HepG2 (cell line): Measurements from ENCODE around the gene STEAP3. TPM values are rescaled to one million over a fixed set of nuclear protein-coding genes. Genes with fewer than 3 reads are reported as not detected.

Experiments used
- ATAC-seq: fragments of 200-7000 bp; cut with Tn5 transposase; 3 replicates; pipeline ENCODE4 v1.9.1; 2020; ENCODE audit warnings: mild to moderate bottlenecking, moderate library complexity
- BruUV-seq: library from RNA; stranded (reverse); fragments of 400-500 nt; replicated peaks from 2 replicates; lab custom pipeline; 2021; lab: Mats Ljungman, UMichigan
- CTCF ChIA-PET: fragments of 300-600 bp; formaldehyde crosslinking; extraction: SDS; loops from one replicate; lab custom pipeline; 2021; ENCODE audit warnings: low total read pairs, inconsistent platforms, low intra/inter-chr PET ratio; lab: Yijun Ruan, JAX
- POLR2A ChIA-PET: fragments of 350-600 bp; sonication (Branson Sonifier 250); formaldehyde crosslinking; loops from one replicate; lab custom pipeline; 2020; ENCODE audit warnings: antibody characterized with exemption, inconsistent platforms; lab: Yijun Ruan, JAX
- DNase-seq: peaks from one replicate; pipeline ENCODE4 v3.0.0-alpha.2; 2015; ENCODE audit warnings: low spot score
- FAIRE-seq: peaks from 3 replicates; lab custom pipeline; 2011; peaks lifted over from hg19 to GRCh38; lab: Jason Lieb, UNC
- H2AFZ ChIP-seq: one replicate; pipeline ENCODE4 v1.6.1; 2011; ENCODE audit warnings: low read length, inconsistent platforms
- H3K27ac ChIP-seq: fragments of 300-600 bp; 3 replicates; pipeline ENCODE4 v1.8.0; 2011; ENCODE audit warnings: mixed run types, mild to moderate bottlenecking, mixed read lengths, low read length, inconsistent platforms; ENCODE audit not compliant: insufficient read depth; ENCODE audit errors: extremely low read length
- H3K27me3 ChIP-seq, 2 experiments: fragments of 200-600 bp in 1 of 2; 2 replicates in 1 of 2; 3 replicates in 1 of 2; pipeline versions ENCODE4 v1.6.0 to v1.8.0; 2011; ENCODE audit warnings: low read length in 2 of 2, mild to moderate bottlenecking in 2 of 2, moderate library complexity in 2 of 2, inconsistent platforms in 1 of 2; ENCODE audit not compliant: insufficient read depth in 2 of 2, control insufficient read depth in 1 of 2
- H3K36me3 ChIP-seq, 2 experiments: fragments of 200-600 bp in 1 of 2; replicated peaks in 1 of 2; 2 replicates in 1 of 2; 3 replicates in 1 of 2; pipeline versions ENCODE4 v1.5.1 to v1.8.0; 2011; ENCODE audit warnings: low read length in 2 of 2, inconsistent platforms in 1 of 2; ENCODE audit not compliant: insufficient read depth in 2 of 2, control insufficient read depth in 1 of 2
- H3K4me1 ChIP-seq: 2 replicates; pipeline ENCODE4 v1.5.1; 2012; ENCODE audit warnings: low read length, inconsistent platforms; ENCODE audit not compliant: insufficient read depth
- H3K4me2 ChIP-seq: 2 replicates; pipeline ENCODE4 v1.6.0; 2011; ENCODE audit warnings: low read depth, low read length, inconsistent platforms
- H3K4me3 ChIP-seq, 3 experiments: fragments of 200-600 bp in 1 of 3; sonication (generic), shearing (Covaris generic) in 1 of 3; replicated peaks in 1 of 3; 2 replicates each; pipeline ENCODE4 v1.5.1; 2011 to 2016; ENCODE audit warnings: low read length in 3 of 3, inconsistent platforms in 2 of 3, low read depth in 2 of 3, mild to moderate bottlenecking in 2 of 3, control low read depth in 1 of 3, mixed read lengths in 1 of 3; ENCODE audit not compliant: insufficient read depth in 1 of 3
- H3K79me2 ChIP-seq: one replicate; pipeline ENCODE4 v1.6.1; 2011; ENCODE audit warnings: low read length, inconsistent platforms; ENCODE audit not compliant: insufficient read depth
- H3K9ac ChIP-seq: 2 replicates; pipeline ENCODE4 v1.6.0; 2011; ENCODE audit warnings: mild to moderate bottlenecking, low read depth, low read length, inconsistent platforms; ENCODE audit not compliant: insufficient read depth
- H3K9me3 ChIP-seq: 2 replicates; pipeline ENCODE4 v1.5.1; 2012; ENCODE audit warnings: mild to moderate bottlenecking, low read length
- H4K20me1 ChIP-seq: 2 replicates; pipeline ENCODE4 v1.6.0; 2011; ENCODE audit warnings: inconsistent platforms, mild to moderate bottlenecking, low read length, moderate library complexity; ENCODE audit not compliant: insufficient read depth
- CCDC6 ChIP-seq: sonication (generic); formaldehyde crosslinking; IDR thresholded peaks from 2 replicates; pipeline ENCODE4 v1.8.1; 2022; ENCODE audit warnings: mild to moderate bottlenecking, missing genetic modification reagents, moderate library complexity
- DNMT3B ChIP-seq: conservative IDR thresholded peaks from 2 replicates; pipeline ENCODE4 v1.6.1; 2016; ENCODE audit warnings: missing biosample characterization, control low read depth
- FOXO1 ChIP-seq: sonication (generic); formaldehyde crosslinking; IDR thresholded peaks from 2 replicates; pipeline ENCODE4 v1.4.0; 2020; ENCODE audit warnings: missing genetic modification reagents
- GPN1 ChIP-seq: sonication (generic); formaldehyde crosslinking; IDR thresholded peaks from 2 replicates; pipeline ENCODE4 v1.5.1; 2020; ENCODE audit warnings: missing genetic modification reagents, borderline replicate concordance
- HNF4A ChIP-seq: sonication (generic); formaldehyde crosslinking; IDR thresholded peaks from 2 replicates; pipeline ENCODE4 v1.4.0; 2020; ENCODE audit warnings: missing genetic modification reagents
- KLF9 ChIP-seq: IDR thresholded peaks from 2 replicates; pipeline ENCODE4 v1.6.1; 2016; ENCODE audit warnings: low read depth
- MBD4 ChIP-seq: IDR thresholded peaks from 2 replicates; pipeline ENCODE4 v1.6.1; 2012; ENCODE audit warnings: low read length, inconsistent platforms, borderline replicate concordance
- RXRA ChIP-seq: sonication (generic); formaldehyde crosslinking; IDR thresholded peaks from 2 replicates; pipeline ENCODE4 v1.5.1; 2020; ENCODE audit warnings: missing genetic modification reagents
- RXRB ChIP-seq: IDR thresholded peaks from 2 replicates; pipeline ENCODE4 v1.6.1; 2016; ENCODE audit warnings: borderline replicate concordance, missing genetic modification reagents, missing compliant biosample characterization
- TGIF2 ChIP-seq: IDR thresholded peaks from 2 replicates; pipeline ENCODE4 v1.6.1; 2016; ENCODE audit warnings: control low read depth, missing compliant biosample characterization
- THAP11 ChIP-seq: IDR thresholded peaks from 2 replicates; pipeline ENCODE4 v1.6.1; 2016; ENCODE audit warnings: missing biosample characterization, missing genetic modification reagents
- TOPORS ChIP-seq: sonication (generic); formaldehyde crosslinking; IDR thresholded peaks from 2 replicates; pipeline ENCODE4 v1.8.0; 2023; ENCODE audit warnings: mild to moderate bottlenecking, missing genetic modification reagents
- ZNF556 ChIP-seq: sonication (generic); formaldehyde crosslinking; IDR thresholded peaks from 2 replicates; pipeline ENCODE4 v1.4.0; 2020; ENCODE audit warnings: mild to moderate bottlenecking, missing genetic modification reagents, borderline replicate concordance
- ZNF780A ChIP-seq: sonication (generic); formaldehyde crosslinking; IDR thresholded peaks from 2 replicates; pipeline ENCODE4 v1.8.0; 2022; ENCODE audit warnings: mild to moderate bottlenecking, missing genetic modification reagents, moderate library complexity
- WGBS: methylation state at CpG from one replicate; pipeline ENCODE4 v1.1.6; 2017; ENCODE audit warnings: low lambda C conversion rate; 5-methylcytosine and 5-hydroxymethylcytosine counted together
- in situ Hi-C: cut with HindIII; loops from 2 replicates; pipeline ENCODE4 v1.10.0; 2017; ENCODE audit warnings: low pct_unique_long_range_greater_than_20kb; ENCODE audit not compliant: extremely low pct_ligation_motif_present
- intact Hi-C: fragments of 100-400 bp; cut with micrococcal nuclease; formaldehyde crosslinking; loops from one replicate; pipeline ENCODE4 v1.10.0; 2022; ENCODE audit not compliant: unreplicated experiment
- polyA plus RNA-seq, 8 experiments: library from polyadenylated mRNA; depleted of rRNA in 3 of 8; stranded (reverse) in 7 of 8; unstranded in 1 of 8; fragments of >200 nt; fragmentation: Illumina TruSeq in 4 of 8; extraction: Trizol in 4 of 8; gene quantifications; 2 replicates each; pipeline versions ENCODE4 v1.2.1 to v1.2.3, GENCODE V29; 2011 to 2016; ENCODE audit warnings: low read depth in 4 of 8, missing spikeins in 1 of 8, mixed read lengths in 1 of 8; ENCODE audit not compliant: insufficient read depth in 1 of 8
- total RNA-seq, 5 experiments: library from RNA; depleted of rRNA; stranded (reverse); fragments of >200 nt; fragmentation: Illumina TruSeq; extraction: Trizol; gene quantifications; 2 replicates each; pipeline ENCODE4 v1.2.3, GENCODE V29; 2016; ENCODE audit warnings: low read depth in 1 of 5
- TF ChIP-seq, protein P1 (sequence below): IDR thresholded peaks from 2 replicates; pipeline ENCODE4 v1.6.1; 2018; ENCODE audit warnings: missing genetic modification reagents
- TF ChIP-seq, protein P2 (sequence below): sonication (generic); formaldehyde crosslinking; IDR thresholded peaks from 2 replicates; pipeline ENCODE4 v1.5.0; 2020; ENCODE audit warnings: mild to moderate bottlenecking, missing genetic modification reagents, moderate library complexity
- TF ChIP-seq, protein P3 (sequence below): sonication (generic); formaldehyde crosslinking; IDR thresholded peaks from 2 replicates; pipeline ENCODE4 v1.5.0; 2020; ENCODE audit warnings: mild to moderate bottlenecking, missing genetic modification reagents

STEAP3 gene
- total and polyA plus RNA-seq, 2 of the 13 experiments (the other 11 are each of a cell fraction or from before 2014, with no cell fraction given), result 7.3 to 21.1 TPM

DNA sequence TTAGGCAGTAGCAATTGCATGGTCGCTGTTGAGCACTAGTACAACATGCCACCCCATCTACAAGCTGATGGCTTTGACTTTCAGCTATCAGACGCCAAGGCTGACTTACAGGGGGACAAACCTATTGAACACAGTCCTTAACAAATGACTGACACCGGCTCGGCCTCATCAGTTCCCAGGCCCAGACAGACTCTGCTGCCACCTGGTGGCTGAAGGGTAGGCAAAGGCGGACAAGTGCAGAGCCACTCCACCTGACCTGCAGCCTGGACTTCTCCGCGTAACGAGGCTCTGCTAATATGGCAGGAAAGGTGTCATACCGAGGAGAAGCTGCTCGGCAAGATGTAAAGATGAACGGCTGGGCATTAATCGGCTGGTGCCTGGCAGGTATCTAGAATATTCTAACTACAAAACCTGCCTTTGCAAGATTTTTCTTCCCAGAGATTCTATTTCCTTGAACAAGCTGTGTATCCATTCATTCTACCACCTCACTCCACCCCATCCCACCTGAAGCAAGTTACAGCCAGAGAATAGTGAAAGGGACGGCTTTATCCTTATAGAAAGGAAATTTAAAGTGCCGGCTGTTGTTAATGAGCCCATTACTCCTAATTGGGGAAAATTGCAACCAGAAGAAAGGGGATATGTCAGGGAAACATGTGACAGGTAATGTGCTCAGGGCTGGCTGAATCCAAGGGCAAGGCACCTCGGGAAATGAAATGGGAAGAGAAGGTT, 67.4 kb downstream of the STEAP3 start:
- ChIA-PET CTCF (interaction anchor here (1.2 to 1.9 kb wide), 3 partner anchors 72 to 280 kb away, joined by 3 to 15 read pairs (median 7); no protein-coding TSS in a partner anchor), POLR2A (interaction anchor here (1.3 kb wide), 2 partner anchors 67 to 388 kb away, joined by 3 to 4 read pairs; partner anchors contain the start of genes STEAP3 and TMEM177)
- no peaks in the 10 kb centered on the region; a peak in 2 of 5 replicates for H3K27me3 ChIP-seq
- WGBS, result 8% methylated on average over 15 of the region's 15 CpGs
- H3K27ac ChIP-seq, result no peak overlapping the region
- FAIRE-seq (peak; percentile 98), DNase-seq (peak; percentile 75), ATAC-seq (peak; percentile 97)
- no peak overlapping the region for H3K9ac ChIP-seq
- in situ Hi-C loops, result no loop called here
- intact Hi-C loops, result loop anchor here (1.0 to 5.0 kb wide), 6 partner anchors 26 to 410 kb away; partner anchors contain the start of genes C2orf76 and DBI
- H3K4me2 ChIP-seq, result peak overlapping the region; percentile 20
- no peak overlapping the region for H2AFZ ChIP-seq
- BruUV-seq, result no TSS peak
- H4K20me1 ChIP-seq, result no peaks in the 10 kb centered on the region
- H3K36me3 ChIP-seq, result no peaks in the 10 kb centered on the region
- H3K4me3 ChIP-seq, result peak overlapping the region in 1 of 3 experiments; percentile 2; a peak in 1 of 6 replicates
- H3K9me3 ChIP-seq, result no peaks in the 10 kb centered on the region
- H3K4me1 ChIP-seq, result peaks cover 27% of the 10 kb centered on the region
- no peaks in the 10 kb centered on the region for H3K79me2 ChIP-seq
- TF ChIP-seq TOPORS (no peak), RXRB (CRISPR knock-in tag) (peak; percentile 33; the same call in 1 of the 2 replicates), ZNF556 (CRISPR knock-in tag) (0 out of 2 replicates have a peak, but pooled peaks have one; percentile 35), ZNF780A (CRISPR knock-in tag) (no peak), GPN1 (0 out of 2 replicates have a peak, but pooled peaks have one; percentile 39), DNMT3B (CRISPR knock-in tag) (no peak), HNF4A (0 out of 2 replicates have a peak, but pooled peaks have one; percentile 5), MBD4 (no peak), THAP11 (0 out of 2 replicates have a peak, but pooled peaks have one; percentile 26), FOXO1 (CRISPR knock-in tag) (0 out of 2 replicates have a peak, but pooled peaks have one; percentile 14), CCDC6 (CRISPR knock-in tag) (0 out of 2 replicates have a peak, but pooled peaks have one; percentile 34), KLF9 (CRISPR knock-in tag) (no peak), RXRA (0 out of 2 replicates have a peak, but pooled peaks have one; percentile 19), TGIF2 (CRISPR knock-in tag) (0 out of 2 replicates have a peak, but pooled peaks have one; percentile 46)
- TF ChIP-seq, protein P1, sequence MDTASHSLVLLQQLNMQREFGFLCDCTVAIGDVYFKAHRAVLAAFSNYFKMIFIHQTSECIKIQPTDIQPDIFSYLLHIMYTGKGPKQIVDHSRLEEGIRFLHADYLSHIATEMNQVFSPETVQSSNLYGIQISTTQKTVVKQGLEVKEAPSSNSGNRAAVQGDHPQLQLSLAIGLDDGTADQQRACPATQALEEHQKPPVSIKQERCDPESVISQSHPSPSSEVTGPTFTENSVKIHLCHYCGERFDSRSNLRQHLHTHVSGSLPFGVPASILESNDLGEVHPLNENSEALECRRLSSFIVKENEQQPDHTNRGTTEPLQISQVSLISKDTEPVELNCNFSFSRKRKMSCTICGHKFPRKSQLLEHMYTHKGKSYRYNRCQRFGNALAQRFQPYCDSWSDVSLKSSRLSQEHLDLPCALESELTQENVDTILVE (CRISPR knock-in tag), result peak; percentile 42; the same call in 1 of the 2 replicates
- TF ChIP-seq, protein P2, sequence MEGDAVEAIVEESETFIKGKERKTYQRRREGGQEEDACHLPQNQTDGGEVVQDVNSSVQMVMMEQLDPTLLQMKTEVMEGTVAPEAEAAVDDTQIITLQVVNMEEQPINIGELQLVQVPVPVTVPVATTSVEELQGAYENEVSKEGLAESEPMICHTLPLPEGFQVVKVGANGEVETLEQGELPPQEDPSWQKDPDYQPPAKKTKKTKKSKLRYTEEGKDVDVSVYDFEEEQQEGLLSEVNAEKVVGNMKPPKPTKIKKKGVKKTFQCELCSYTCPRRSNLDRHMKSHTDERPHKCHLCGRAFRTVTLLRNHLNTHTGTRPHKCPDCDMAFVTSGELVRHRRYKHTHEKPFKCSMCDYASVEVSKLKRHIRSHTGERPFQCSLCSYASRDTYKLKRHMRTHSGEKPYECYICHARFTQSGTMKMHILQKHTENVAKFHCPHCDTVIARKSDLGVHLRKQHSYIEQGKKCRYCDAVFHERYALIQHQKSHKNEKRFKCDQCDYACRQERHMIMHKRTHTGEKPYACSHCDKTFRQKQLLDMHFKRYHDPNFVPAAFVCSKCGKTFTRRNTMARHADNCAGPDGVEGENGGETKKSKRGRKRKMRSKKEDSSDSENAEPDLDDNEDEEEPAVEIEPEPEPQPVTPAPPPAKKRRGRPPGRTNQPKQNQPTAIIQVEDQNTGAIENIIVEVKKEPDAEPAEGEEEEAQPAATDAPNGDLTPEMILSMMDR, result peak; percentile 99
- TF ChIP-seq, protein P3, sequence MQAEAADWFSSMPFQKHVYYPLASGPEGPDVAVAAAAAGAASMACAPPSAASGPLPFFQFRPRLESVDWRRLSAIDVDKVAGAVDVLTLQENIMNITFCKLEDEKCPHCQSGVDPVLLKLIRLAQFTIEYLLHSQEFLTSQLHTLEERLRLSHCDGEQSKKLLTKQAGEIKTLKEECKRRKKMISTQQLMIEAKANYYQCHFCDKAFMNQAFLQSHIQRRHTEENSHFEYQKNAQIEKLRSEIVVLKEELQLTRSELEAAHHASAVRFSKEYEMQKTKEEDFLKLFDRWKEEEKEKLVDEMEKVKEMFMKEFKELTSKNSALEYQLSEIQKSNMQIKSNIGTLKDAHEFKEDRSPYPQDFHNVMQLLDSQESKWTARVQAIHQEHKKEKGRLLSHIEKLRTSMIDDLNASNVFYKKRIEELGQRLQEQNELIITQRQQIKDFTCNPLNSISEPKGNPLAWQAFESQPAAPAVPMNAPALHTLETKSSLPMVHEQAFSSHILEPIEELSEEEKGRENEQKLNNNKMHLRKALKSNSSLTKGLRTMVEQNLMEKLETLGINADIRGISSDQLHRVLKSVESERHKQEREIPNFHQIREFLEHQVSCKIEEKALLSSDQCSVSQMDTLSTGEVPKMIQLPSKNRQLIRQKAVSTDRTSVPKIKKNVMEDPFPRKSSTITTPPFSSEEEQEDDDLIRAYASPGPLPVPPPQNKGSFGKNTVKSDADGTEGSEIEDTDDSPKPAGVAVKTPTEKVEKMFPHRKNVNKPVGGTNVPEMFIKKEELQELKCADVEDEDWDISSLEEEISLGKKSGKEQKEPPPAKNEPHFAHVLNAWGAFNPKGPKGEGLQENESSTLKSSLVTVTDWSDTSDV (CRISPR knock-in tag), result no peak
